Measurements from ENCODE around the gene SLC9A9.

Gene SLC9A9

DNA sequence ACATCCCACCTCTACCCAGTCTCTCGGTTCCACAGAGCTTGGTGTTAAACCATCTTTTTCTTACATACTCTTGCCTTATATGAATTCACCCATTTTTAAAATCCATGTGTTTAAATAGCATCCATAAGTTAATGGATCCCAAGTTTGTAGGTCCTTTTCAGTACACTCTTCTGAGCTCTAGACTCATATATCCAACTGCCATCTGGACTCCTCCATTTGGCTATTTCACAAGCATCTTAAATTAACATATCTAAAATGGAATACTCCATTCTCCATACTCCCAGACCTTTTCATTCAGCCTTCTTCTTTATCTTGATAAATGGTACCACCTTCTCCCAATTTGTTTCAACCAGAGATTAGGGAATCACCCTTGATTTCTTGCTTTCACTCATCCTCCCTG lies 615.3 kb downstream of the SLC9A9 start:
- DNase-seq = no peak

DNA sequence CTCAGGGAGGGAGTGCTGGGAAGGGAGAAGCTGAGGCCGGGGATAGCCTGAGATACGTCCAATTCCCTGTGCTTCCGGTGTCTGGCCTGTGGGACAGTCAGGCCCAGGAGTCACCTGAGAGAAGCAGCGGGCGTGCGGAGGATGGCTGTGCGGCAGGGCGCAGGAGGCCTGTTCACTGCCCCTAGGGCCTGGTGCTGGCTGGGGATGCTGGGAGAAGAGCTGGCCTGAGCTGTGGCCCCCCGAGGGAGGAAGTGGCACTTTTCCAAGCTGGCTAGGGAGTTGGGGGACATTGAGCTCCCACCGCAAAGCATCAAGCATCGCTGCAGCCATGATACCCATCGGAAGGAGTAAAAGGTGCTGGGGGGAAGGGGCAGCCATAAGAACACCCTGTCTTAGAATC lies 619.9 kb downstream of the SLC9A9 start:
- DNase-seq = no peak

DNA sequence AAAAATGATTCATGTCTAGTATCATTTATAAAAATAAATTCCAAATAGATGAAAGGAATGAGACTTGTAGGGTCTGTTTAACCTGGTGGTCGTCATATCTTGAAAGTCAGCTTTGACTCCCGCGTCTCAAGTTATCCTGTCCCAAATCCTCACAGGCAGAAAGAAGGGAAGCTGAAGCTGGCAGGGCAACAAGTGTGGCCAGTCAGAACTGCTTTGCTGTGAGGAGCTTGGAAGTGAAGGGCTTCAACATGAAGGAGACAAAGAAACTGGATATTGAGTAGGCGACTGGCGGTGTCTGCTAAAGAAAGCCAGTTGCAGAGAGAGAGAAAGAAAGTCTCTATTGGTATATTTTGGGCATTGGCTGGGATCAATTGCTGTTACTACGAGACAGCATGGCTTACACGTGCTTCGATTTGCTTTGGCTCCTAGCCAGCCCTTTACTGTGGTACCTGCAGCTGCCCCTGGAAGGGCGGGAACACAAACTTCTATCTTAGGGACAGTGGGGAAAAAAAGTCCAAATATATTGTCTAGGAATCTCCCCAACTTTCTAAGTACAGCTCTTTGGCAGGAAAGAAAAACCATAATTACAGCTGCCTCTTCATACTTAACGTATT lies 621.5 kb downstream of the SLC9A9 start:
- no peak for DNase-seq

DNA sequence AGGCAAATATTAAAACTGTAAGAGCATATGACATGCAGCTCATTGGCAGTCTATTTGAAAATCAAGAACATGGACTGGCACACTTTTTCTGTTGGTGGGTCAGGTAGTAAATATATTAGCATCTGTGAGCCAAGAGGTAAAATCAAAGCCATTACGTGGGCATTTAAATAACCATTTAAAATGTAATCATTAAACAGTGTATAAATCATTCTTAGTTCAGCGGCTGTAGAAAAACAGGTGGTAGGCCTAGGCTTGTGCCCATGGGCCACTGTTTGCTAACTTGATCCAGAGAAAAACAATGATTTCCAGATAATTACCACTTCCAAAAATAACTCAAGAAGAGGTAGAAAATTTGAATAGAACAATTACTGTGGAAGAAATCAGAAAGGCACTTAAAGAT lies 623.6 kb downstream of the SLC9A9 start:
- DNase-seq = no peak

DNA sequence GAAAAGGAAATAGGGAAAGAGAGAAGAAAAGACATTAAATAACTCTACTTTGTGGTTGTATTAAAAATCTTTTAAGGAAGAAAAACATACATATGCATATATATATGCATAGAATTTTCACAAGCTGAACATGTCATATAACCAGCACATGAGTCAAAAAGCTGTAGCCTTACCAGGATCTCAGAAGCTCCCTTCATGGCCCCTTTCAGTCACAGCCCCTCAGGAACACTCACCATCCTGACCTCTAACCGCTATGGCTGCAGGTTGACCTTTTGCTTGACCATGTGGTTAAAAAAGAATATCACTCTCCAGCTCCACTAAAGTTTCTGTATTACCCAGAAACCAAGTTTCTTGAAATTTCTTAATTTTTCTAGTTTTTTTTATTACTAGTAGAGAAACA lies 625.3 kb downstream of the SLC9A9 start:
- no peak for DNase-seq

DNA sequence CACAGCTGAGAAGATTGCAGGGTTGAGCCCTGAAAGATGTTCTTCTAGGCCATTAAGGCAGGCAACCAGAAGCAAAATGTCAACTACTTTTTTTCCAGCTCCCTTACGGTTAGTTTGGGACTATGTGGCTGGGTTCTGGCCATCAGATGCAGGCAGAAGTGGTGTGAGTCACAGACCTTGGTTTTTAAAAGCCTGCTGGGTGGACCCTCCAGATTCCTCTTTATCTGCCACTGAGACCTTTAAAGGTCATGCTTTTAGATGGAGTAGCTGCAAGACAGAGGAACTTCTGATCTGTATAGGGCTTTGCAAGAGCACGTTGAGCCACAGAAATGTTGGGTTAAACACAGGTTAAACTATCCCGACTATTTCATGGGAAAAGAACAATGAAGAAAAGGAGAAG lies 625.8 kb downstream of the SLC9A9 start:
- DNase-seq = no peak

DNA sequence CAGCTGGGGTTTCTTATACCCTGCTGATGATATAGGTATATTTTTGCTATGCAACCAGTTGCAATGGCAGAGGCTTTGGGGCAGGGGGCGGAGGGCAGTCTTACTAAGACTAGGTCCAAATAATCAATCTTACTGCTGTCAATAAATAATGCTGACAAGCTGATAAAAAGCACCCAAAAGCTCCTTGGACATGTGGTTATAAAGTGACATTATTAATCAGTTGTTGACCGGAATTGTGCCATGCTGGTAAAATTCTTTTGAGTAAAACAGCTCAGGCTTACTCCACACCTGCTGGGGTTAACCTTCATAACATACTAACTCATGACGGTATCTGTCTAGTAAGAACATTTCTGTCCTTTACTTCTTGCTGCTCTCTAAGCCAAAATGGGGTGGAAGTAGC lies 626.8 kb downstream of the SLC9A9 start:
- no peak for DNase-seq

DNA sequence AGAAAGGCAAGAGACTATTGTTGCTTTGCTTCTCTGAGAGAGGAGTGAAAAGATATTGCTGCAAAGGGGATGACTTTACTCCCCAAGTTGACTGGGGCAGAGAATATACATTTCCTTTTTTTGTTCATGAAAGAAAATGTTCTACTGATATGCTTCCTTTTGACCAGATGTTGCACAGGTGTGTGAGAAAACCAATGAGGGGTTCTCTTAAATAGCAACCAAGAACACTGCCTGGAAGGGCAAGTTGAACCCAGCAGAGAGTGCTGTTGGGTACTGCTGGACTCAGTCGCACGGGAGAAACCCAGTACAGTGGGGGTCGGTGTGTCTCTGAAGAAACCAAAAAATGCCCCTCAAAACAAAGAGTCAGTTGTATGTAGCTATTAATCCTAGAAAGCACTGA lies 627.5 kb downstream of the SLC9A9 start:
- no peak for DNase-seq

DNA sequence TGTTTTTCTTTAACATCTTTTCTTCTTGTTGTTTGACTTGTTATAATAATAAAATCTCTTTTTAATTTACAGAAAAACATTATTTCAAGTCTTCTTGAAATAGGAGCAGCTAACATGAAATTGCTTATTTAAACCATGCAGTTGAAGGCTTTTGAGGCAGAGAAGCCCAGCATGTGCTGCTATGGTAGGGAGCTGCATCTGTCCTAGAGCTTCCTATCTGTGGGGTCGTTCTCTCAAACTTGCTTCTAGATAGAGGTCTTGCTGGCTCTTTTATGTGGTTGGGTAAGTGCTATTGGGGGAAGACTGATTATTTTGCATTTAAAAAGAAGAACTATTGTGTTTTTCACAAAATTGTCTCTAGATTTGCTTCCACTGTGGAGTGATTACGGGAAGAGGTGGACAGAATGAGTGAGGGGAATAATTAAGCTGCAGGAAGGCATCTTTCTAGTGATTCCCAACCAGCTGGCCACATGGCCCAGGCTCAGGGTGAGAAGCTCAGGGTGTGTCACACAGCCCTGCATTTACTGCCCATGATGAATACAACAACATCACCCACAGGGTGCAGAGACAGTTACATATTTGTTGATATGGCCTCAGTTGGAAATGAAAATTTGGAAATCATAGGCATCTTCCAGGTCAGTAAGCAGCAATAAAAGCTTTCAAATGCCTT lies 630.0 kb downstream of the SLC9A9 start:
- no peak for DNase-seq

DNA sequence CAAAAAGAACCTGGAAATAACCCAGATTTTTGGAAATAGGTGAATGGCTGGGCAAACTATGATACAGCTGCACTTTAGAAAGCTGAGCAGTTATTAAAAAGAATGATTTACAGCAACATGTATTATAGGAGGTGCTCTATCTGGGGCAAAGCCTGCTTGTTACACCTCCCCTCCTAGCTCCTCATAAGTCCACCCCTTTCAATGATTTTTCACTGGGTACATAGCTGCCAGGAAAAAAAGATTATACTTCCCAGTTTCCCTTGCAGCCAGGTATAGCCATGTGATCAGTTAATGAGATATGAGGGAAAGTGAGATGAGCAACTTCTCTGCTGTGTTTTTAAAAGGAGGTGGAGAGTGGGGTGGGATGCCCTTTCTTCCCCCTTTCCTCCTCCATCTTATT lies 631.0 kb downstream of the SLC9A9 start:
- no peak for DNase-seq

DNA sequence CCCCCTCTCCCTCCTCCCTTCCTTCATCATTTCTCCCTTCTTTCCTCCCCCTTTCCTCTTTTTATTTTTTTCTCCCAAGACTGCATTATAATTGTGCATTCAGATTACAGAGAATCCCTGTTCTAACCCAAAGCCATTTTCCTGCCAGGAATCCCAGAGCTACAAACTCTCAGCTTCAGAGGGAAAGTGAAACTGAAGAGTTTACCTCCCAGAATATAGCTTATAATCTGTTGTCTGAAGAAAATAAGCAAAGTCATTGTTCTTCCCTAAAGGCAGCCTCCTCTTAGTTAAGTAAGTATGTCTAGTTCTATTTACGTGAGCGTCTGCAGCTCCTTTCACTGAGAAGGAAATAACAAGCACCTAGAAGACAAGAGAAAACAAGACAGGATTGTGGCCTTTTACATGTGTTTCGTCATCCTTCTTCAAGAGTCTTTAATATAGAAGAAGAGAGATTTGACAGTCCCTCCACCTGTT lies 631.5 kb downstream of the SLC9A9 start:
- no peak for DNase-seq
